GM20000 (cell line): Measurements from ENCODE around the gene SGSM1.

Source experiments
- DNase-seq: peaks from one replicate; pipeline ENCODE4 v3.0.0; 2012; ENCODE audit warnings: low spot score
- CTCF ChIP-seq: IDR thresholded peaks from 2 replicates; pipeline ENCODE4 v1.5.1; 2012; ENCODE audit warnings: mild to moderate bottlenecking, control low read depth; ENCODE audit errors: extremely low read depth, missing control alignments

SGSM1 gene

DNA sequence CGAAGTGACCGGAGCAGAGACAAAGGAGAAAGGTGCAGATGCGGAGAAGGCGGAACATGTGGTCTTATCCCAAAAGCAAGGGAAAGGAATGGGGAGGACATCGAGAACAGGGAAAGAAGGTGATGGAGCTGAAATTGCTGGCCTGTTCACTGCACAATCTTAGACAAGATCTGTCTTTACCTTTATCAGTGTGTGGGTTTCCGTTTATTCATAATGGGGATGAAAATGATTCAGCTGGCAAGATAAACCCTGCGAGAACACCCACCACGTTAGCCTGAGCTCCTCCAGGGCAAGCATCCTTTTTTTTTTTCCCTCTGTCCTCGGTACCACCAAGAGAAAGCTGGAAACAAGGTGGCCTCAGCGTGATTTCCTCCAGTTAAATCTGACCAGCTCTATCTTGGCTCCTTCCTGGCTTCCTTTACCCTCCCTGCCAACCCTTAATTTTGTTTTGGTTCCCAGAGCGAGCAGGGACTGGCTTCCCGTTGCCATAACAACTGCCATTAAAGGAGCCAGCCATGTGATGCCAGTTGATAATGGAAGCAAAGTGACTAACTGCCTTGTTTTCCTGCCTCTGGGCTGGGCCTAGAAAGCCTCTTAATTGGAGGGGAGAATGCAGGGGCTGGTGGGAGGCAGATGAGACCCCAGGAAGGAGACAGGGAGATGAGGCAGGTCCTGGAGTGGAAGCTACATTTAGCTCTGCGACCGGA, 4.2 kb downstream of the SGSM1 start:
- TF ChIP-seq CTCF, result no peak
- DNase-seq, result no peak

DNA sequence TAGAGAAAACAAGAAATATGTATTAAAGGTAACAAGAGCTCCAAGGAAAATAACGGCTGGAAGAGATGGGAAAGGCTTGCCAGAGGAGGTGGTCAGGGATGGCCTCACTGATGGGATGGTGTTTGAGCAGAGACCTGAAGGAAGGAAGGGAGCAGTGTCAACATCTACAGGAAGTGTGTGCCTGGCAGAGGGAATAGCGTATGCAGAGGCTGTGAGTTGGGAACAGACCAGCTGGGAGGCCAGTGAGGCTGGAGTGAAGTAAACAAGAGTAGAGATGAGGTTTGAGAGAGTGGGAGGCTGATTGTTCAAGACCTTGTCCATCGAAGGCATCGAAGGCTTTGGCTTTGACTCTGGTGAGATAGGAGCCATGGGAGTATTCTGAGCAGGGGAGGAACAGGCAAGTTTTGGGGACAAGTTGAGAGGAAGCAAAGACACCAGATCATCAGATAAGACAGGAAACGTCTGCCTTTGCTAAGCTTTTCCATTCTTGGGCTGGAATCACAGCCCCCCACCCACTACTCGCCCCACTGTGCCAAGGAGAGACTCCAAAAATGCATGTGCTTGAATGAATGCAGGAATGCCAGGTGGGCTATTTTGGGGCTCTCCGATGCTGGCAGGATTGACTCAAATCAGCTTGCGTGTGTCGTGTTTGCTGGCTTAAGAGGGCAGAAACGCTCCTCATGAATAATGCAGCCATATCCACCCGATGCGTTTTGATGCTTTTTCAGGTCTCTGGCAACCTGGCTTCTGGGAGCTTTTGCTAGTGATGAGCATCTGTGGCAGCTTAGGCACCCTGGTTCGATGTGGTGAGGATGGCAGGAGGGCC, 7.2 kb downstream of the SGSM1 start:
- no peak for TF ChIP-seq CTCF
- DNase-seq, result no peak

- no peak for DNase-seq
- no peak for TF ChIP-seq CTCF
Measured at GRCh38 chr22:24813861-24814770, 8.1 kb downstream of the SGSM1 start.

- no peak for DNase-seq
- TF ChIP-seq CTCF, result no peak
Measured at GRCh38 chr22:24816806-24817205, 10.8 kb downstream of the SGSM1 start.

DNA sequence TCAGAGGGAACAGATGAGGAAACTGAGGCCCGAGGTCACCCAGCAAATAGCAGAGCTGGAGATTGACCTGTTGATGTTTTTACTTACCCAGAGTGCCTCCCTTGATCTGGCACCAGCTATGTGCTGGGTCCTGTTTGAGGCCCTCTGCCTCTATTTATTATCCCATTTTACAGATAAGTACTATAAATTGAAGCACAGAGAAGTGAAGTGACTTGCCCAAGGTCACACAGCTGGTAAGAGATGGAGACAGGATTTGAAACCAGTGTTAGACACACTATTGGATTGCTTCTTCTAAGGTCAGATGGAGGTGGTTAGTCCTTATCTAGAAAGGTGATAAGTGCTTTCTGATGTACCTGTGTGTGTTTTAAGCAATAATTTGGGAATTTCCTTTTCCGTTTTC, 13.5 kb downstream of the SGSM1 start:
- TF ChIP-seq CTCF, result no peak

GRCh38 chr22:24819911-24820461, 14.0 kb downstream of the SGSM1 start:
- TF ChIP-seq CTCF, result no peak
- no peak for DNase-seq

More for the DNA sequence above, 13.5 kb downstream of the SGSM1 start:
- DNase-seq, result no peak
